ENCODE results near the gene AK3. TPM values are rescaled to one million over a fixed set of nuclear protein-coding genes. Genes with fewer than 3 reads are reported as not detected.

AK3 gene
- total RNA-seq, 5 donors from 2014 or later (not counting 1 experiment from before 2014, with no cell fraction given): 20.0 to 25.7 (median 23.1) TPM

- no peaks in the 10 kb centered on the region for H3K27me3 ChIP-seq (replicated peaks in 1 of 2; ENCODE audit: control insufficient read depth in 2 of 2, extremely low read depth in 1 of 2, insufficient read depth in 2 of 2, low read length in 1 of 2)
Observed at GRCh38 chr9:4691795-4692194, 49.2 kb downstream of the AK3 start.

GRCh38 chr9:4690144-4690543, 50.9 kb downstream of the AK3 start:
- peaks cover 43% of the 10 kb centered on the region for H3K36me3 Mint-ChIP-seq
- H3K27me3 ChIP-seq (replicated peaks in 1 of 2; ENCODE audit: control insufficient read depth in 2 of 2, extremely low read depth in 1 of 2, insufficient read depth in 2 of 2, low read length in 1 of 2): no peaks in the 10 kb centered on the region
- ChIA-PET POLR2A (no interaction called here), CTCF (no interaction called here)
- no peak overlapping the region for H3K27ac ChIP-seq (ENCODE audit: low read length)
- H3K27ac Mint-ChIP-seq: peak overlapping the region in 1 of 2 donors; percentile 11
- no peaks in the 10 kb centered on the region for H3K27me3 Mint-ChIP-seq
- WGBS (ENCODE audit: insufficient coverage): 40% methylated on average over 1 of the region's 4 CpGs
- H3K9me3 Mint-ChIP-seq: no peaks in the 10 kb centered on the region
- ATAC-seq (replicated peaks in 1 of 4) (no peak), DNase-seq (no peak)
- no peaks in the 10 kb centered on the region for H3K4me1 ChIP-seq (ENCODE audit: control insufficient read depth in 1 of 2, extremely low read depth in 1 of 2, insufficient read depth in 2 of 2, low read length in 2 of 2)
- peaks cover 42 to 48% (median 44%) of the 10 kb centered on the region in 3 donors for H3K4me1 Mint-ChIP-seq
- peaks cover 14 to 43% of the 10 kb centered on the region in 2 donors for H3K36me3 ChIP-seq (ENCODE audit: control insufficient read depth in 2 of 2, extremely low read depth in 1 of 2, insufficient read depth in 1 of 2, low read length in 1 of 2)
- no peaks in the 10 kb centered on the region for H3K9me3 ChIP-seq
- no peak overlapping the region for H3K4me3 ChIP-seq (ENCODE audit: control insufficient read depth in 1 of 2, extremely low read depth in 1 of 2, low read length in 1 of 2)
- no peak overlapping the region for H3K4me3 Mint-ChIP-seq

More at GRCh38 chr9:4691795-4692194, 49.2 kb downstream of the AK3 start:
- H3K27ac Mint-ChIP-seq: no peak overlapping the region
- POLR2A ChIA-PET: interaction anchor here in 1 of 2 donors (0.6 kb wide), 1 partner anchor 23 kb away, joined by 3 read pairs; no protein-coding TSS in a partner anchor
- H3K4me1 Mint-ChIP-seq: peaks cover 31 to 47% (median 37%) of the 10 kb centered on the region in 3 donors
- H3K27me3 Mint-ChIP-seq: no peaks in the 10 kb centered on the region
- ATAC-seq (replicated peaks in 1 of 4): no peak
- H3K36me3 Mint-ChIP-seq: peaks cover 31% of the 10 kb centered on the region
- no peaks in the 10 kb centered on the region for H3K4me1 ChIP-seq (ENCODE audit: control insufficient read depth in 1 of 2, extremely low read depth in 1 of 2, insufficient read depth in 2 of 2, low read length in 2 of 2)
- no peaks in the 10 kb centered on the region for H3K9me3 Mint-ChIP-seq
- no CpG with 5 or more reads among the region's 3 CpGs for WGBS (ENCODE audit: insufficient coverage)
- H3K9me3 ChIP-seq: no peaks in the 10 kb centered on the region
- H3K27ac ChIP-seq (ENCODE audit: low read length): no peak overlapping the region
- peaks cover 11 to 40% of the 10 kb centered on the region in 2 donors for H3K36me3 ChIP-seq (ENCODE audit: control insufficient read depth in 2 of 2, extremely low read depth in 1 of 2, insufficient read depth in 1 of 2, low read length in 1 of 2)
- H3K4me3 ChIP-seq (ENCODE audit: control insufficient read depth in 1 of 2, extremely low read depth in 1 of 2, low read length in 1 of 2): no peak overlapping the region
- CTCF ChIA-PET: interaction anchor here in 1 of 2 donors (0.6 kb wide), 1 partner anchor 225 kb away, joined by 3 read pairs; no protein-coding TSS in a partner anchor
- DNase-seq: no peak
- H3K4me3 Mint-ChIP-seq: no peak overlapping the region

- WGBS (ENCODE audit: insufficient coverage): no CpG with 5 or more reads among the region's 1 CpG
- peak overlapping the region; percentile 65 to 68 for H3K27ac Mint-ChIP-seq
Observed at GRCh38 chr9:4689687-4690104, 51.3 kb downstream of the AK3 start.

GRCh38 chr9:4689021-4689420, 52.0 kb downstream of the AK3 start:
- no peak overlapping the region for H3K4me3 ChIP-seq (ENCODE audit: control insufficient read depth in 1 of 2, extremely low read depth in 1 of 2, low read length in 1 of 2)
- Mint-ChIP-seq H3K27ac (no peak overlapping the region), H3K4me3 (no peak overlapping the region), H3K36me3 (peaks cover 49% of the 10 kb centered on the region), H3K27me3 (no peaks in the 10 kb centered on the region), H3K9me3 (no peaks in the 10 kb centered on the region), H3K4me1 (peaks cover 53% of the 10 kb centered on the region in 3 donors)
- H3K9me3 ChIP-seq: no peaks in the 10 kb centered on the region
- no peak for ATAC-seq (replicated peaks in 1 of 4)
- ChIA-PET POLR2A (interaction anchor here in 1 of 2 donors (0.7 kb wide), 1 partner anchor 500 kb away, joined by 3 read pairs; no protein-coding TSS in a partner anchor), CTCF (no interaction called here)
- WGBS (ENCODE audit: insufficient coverage): 100% methylated on average over 1 of the region's 2 CpGs
- DNase-seq: no peak
- H3K36me3 ChIP-seq (ENCODE audit: control insufficient read depth in 2 of 2, extremely low read depth in 1 of 2, insufficient read depth in 1 of 2, low read length in 1 of 2): peaks cover 10 to 42% of the 10 kb centered on the region in 2 donors
- H3K27ac ChIP-seq (ENCODE audit: low read length): no peak overlapping the region
- H3K4me1 ChIP-seq (ENCODE audit: control insufficient read depth in 1 of 2, extremely low read depth in 1 of 2, insufficient read depth in 2 of 2, low read length in 2 of 2): no peaks in the 10 kb centered on the region
- H3K27me3 ChIP-seq (replicated peaks in 1 of 2; ENCODE audit: control insufficient read depth in 2 of 2, extremely low read depth in 1 of 2, insufficient read depth in 2 of 2, low read length in 1 of 2): no peaks in the 10 kb centered on the region

More at GRCh38 chr9:4689687-4690104, 51.3 kb downstream of the AK3 start:
- Histone ChIP-seq H3K4me1 (ENCODE audit: control insufficient read depth in 1 of 2, extremely low read depth in 1 of 2, insufficient read depth in 2 of 2, low read length in 2 of 2) (no peaks in the 10 kb centered on the region), H3K36me3 (ENCODE audit: control insufficient read depth in 2 of 2, extremely low read depth in 1 of 2, insufficient read depth in 1 of 2, low read length in 1 of 2) (peaks cover 12 to 46% of the 10 kb centered on the region in 2 donors), H3K4me3 (ENCODE audit: control insufficient read depth in 1 of 2, extremely low read depth in 1 of 2, low read length in 1 of 2) (no peak overlapping the region), H3K27ac (ENCODE audit: low read length) (no peak overlapping the region), H3K27me3 (replicated peaks in 1 of 2; ENCODE audit: control insufficient read depth in 2 of 2, extremely low read depth in 1 of 2, insufficient read depth in 2 of 2, low read length in 1 of 2) (no peaks in the 10 kb centered on the region), H3K9me3 (no peaks in the 10 kb centered on the region)
- DNase-seq (no peak), ATAC-seq (replicated peaks in 1 of 4) (no peak)
- Mint-ChIP-seq H3K27me3 (no peaks in the 10 kb centered on the region), H3K4me3 (no peak overlapping the region), H3K9me3 (no peaks in the 10 kb centered on the region), H3K4me1 (peaks cover 47 to 50% (median 47%) of the 10 kb centered on the region in 3 donors), H3K36me3 (peaks cover 47% of the 10 kb centered on the region)
- ChIA-PET POLR2A (no interaction called here), CTCF (no interaction called here)

- no CpG with 5 or more reads among the region's 1 CpG for WGBS (ENCODE audit: insufficient coverage)
- ChIA-PET CTCF (interaction anchor here in 1 of 2 donors (1.1 kb wide), 1 partner anchor 54 kb away, joined by 3 read pairs; no protein-coding TSS in a partner anchor), POLR2A (interaction anchor here in 1 of 2 donors (1.1 kb wide), 1 partner anchor 60 kb away, joined by 4 read pairs; no protein-coding TSS in a partner anchor)
- no peaks in the 10 kb centered on the region for H3K9me3 Mint-ChIP-seq
- H3K27me3 Mint-ChIP-seq: no peaks in the 10 kb centered on the region
- H3K4me3 Mint-ChIP-seq: no peak overlapping the region
- peaks cover 53 to 61% (median 56%) of the 10 kb centered on the region in 3 donors for H3K4me1 Mint-ChIP-seq
- no peak for DNase-seq
- Histone ChIP-seq H3K4me3 (ENCODE audit: control insufficient read depth in 1 of 2, extremely low read depth in 1 of 2, low read length in 1 of 2) (no peak overlapping the region), H3K4me1 (ENCODE audit: control insufficient read depth in 1 of 2, extremely low read depth in 1 of 2, insufficient read depth in 2 of 2, low read length in 2 of 2) (peaks cover 1 to 4% of the 10 kb centered on the region in 2 experiments), H3K27me3 (replicated peaks in 1 of 2; ENCODE audit: control insufficient read depth in 2 of 2, extremely low read depth in 1 of 2, insufficient read depth in 2 of 2, low read length in 1 of 2) (no peaks in the 10 kb centered on the region), H3K27ac (ENCODE audit: low read length) (no peak overlapping the region), H3K36me3 (ENCODE audit: control insufficient read depth in 2 of 2, extremely low read depth in 1 of 2, insufficient read depth in 1 of 2, low read length in 1 of 2) (peaks cover 10 to 38% of the 10 kb centered on the region in 2 donors), H3K9me3 (no peaks in the 10 kb centered on the region)
- H3K27ac Mint-ChIP-seq: no peak overlapping the region
- ATAC-seq (replicated peaks in 1 of 4): no peak
- H3K36me3 Mint-ChIP-seq: peaks cover 50% of the 10 kb centered on the region
Observed at GRCh38 chr9:4686584-4686983, 54.4 kb downstream of the AK3 start.

- 100% methylated on average over 2 of the region's 4 CpGs for WGBS (ENCODE audit: insufficient coverage)
- peaks cover 46% of the 10 kb centered on the region for H3K36me3 Mint-ChIP-seq
- POLR2A ChIA-PET: interaction anchor here in 1 of 2 donors (1.1 kb wide), 1 partner anchor 60 kb away, joined by 4 read pairs; no protein-coding TSS in a partner anchor
- H3K4me3 ChIP-seq (ENCODE audit: control insufficient read depth in 1 of 2, extremely low read depth in 1 of 2, low read length in 1 of 2): no peak overlapping the region
- H3K27ac Mint-ChIP-seq: peak overlapping the region; percentile 6 to 18
- peaks cover 49 to 56% (median 51%) of the 10 kb centered on the region in 3 donors for H3K4me1 Mint-ChIP-seq
- DNase-seq: no peak
- ATAC-seq (replicated peaks in 1 of 4): no peak
- H3K9me3 Mint-ChIP-seq: no peaks in the 10 kb centered on the region
- peaks cover 2 to 7% of the 10 kb centered on the region in 2 experiments for H3K4me1 ChIP-seq (ENCODE audit: control insufficient read depth in 1 of 2, extremely low read depth in 1 of 2, insufficient read depth in 2 of 2, low read length in 2 of 2)
- no peaks in the 10 kb centered on the region for H3K27me3 ChIP-seq (replicated peaks in 1 of 2; ENCODE audit: control insufficient read depth in 2 of 2, extremely low read depth in 1 of 2, insufficient read depth in 2 of 2, low read length in 1 of 2)
- no peak overlapping the region for H3K27ac ChIP-seq (ENCODE audit: low read length)
- no peaks in the 10 kb centered on the region for H3K9me3 ChIP-seq
- no peaks in the 10 kb centered on the region for H3K27me3 Mint-ChIP-seq
- no peak overlapping the region for H3K4me3 Mint-ChIP-seq
- H3K36me3 ChIP-seq (ENCODE audit: control insufficient read depth in 2 of 2, extremely low read depth in 1 of 2, insufficient read depth in 1 of 2, low read length in 1 of 2): peaks cover 10 to 34% of the 10 kb centered on the region in 2 donors
- CTCF ChIA-PET: no interaction called here
Observed at GRCh38 chr9:4686112-4686511, 54.9 kb downstream of the AK3 start.

All from T-cell (primary cell).